GM21529 (cell line): Measurements from ENCODE around the gene KLHDC4.
"Not testable (repeated sequence)": the region's sequence is repeated elsewhere in the genome, so short reads cannot be mapped to it uniquely, and the experiment has no call there.

Source experiments
- ATAC-seq: cut with Tn5 transposase; IDR thresholded peaks from one replicate; pipeline ENCODE4 v1.9.1; 2021; ENCODE audit not compliant: unreplicated experiment

Gene KLHDC4

DNA sequence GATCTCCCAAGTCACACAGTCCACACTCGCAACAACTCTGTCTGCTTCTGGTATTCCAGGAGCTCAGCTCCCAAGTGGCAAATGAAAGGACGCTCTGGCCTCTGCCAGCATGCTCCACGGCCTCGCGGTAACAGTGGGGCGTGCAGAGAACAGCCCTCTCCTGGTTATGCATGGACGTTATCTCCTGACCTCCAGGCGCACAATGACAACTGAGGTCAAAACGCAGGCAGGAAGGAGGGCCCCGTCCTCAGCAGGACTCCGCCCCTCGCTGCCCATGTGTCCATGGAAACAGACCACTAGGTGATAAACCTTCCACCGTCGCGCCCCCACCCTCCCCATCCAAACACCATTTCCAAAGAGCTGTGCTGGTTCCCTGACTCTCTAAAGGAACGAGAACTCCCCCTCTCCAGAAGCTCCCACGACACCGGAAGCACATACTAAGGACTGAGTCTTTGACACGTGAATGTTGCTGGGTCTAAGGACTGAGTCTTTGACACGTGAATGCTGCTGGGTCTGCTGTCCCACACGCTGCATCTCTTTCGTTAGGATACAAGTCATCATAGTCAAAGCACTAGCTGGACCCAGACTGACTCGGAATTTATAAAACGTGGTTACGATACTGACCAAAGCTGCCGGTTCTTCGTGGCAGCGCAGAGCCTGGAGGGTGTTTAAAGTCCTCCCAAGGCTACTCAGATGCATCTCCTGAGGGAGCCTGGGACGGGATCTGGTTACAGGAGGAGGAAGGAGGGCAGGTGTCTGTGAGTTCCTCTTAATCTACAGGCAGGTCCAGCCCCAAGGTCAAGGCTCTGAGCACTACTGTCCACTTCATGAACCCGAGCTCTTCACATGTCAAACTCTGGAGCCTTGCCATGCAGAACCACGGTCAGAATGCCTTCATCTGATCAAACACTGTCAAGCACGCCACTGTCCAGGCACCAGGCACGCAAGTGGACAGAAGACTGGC is 43.9 kb downstream of the KLHDC4 start:
- ATAC-seq = no peak

DNA sequence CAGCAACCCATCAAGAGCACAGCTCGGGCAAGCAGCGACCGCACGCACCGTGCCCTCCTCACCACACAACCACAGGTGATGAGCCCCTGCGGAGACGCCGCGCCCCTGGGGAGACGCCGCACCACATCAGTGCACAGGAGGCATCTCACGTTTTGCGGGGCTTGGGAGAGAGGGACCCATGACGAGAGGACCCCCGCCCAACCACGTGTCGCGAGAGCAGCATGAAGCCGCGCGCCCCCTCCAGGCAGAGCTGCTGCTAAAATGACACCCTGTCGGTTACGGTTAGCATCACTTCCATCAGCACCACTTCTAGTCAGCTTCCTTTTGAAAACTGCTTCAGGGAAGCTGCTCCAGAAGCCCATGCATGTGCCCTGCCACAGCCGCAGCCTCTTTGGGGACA is 45.3 kb downstream of the KLHDC4 start:
- ATAC-seq = no peak

DNA sequence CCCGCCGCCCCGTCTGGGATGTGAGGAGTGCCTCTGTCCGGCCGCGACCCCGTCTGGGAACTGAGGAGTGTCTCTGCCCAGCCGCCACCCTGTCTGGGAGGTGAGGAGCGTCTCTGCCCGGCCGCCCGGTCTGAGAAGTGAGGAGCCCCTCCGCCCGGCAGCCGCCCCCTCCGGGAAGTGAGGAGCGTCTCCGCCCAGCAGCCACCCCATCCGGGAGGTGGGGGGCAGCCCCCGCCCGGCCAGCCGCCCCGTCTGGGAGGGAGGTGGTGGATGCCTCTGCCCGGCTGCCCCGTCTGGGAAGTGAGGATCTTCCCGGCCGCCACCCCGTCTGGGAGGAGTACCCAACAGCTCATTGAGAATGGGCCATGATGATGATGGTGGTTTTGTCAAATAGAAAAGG is 47.0 kb downstream of the KLHDC4 start:
- not testable (repeated sequence) for ATAC-seq

DNA sequence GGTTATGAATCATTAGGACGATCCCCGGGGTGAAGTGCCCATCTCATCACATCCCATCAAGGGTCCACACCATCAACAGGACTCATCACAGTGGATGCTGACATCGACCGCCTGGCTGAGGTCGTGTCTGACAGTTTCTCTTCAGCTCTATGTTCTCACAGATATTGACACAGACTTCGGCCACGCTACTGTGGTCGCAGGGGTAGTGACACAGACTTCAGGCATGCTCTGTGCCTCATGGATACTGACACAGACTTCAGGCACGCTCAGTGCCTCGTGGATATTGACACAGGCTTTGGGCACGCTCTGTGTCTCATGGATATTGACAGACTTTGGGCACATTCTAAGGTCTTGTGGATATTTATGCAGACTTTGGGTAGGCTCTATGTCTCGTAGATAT is 50.1 kb downstream of the KLHDC4 start:
- no peak for ATAC-seq

DNA sequence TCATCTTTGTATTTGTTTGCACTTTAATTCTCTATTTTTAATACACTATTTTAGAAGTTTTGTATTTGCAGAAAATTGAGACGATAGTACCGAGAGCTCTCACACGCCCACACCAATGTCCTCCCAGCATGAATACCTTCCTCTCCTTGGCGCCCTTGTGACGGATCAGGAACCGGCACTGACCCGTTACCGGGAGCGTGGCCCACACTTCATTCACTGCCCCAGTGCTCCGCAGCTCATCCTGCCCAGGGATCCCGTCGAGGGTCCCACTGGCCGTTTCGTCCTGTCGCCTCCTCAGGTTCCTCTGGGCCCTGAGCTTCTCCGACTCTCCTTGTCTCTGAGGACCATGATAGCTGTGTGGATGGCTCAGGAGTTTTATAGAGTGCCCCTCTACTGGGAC is 50.6 kb downstream of the KLHDC4 start:
- no peak for ATAC-seq

DNA sequence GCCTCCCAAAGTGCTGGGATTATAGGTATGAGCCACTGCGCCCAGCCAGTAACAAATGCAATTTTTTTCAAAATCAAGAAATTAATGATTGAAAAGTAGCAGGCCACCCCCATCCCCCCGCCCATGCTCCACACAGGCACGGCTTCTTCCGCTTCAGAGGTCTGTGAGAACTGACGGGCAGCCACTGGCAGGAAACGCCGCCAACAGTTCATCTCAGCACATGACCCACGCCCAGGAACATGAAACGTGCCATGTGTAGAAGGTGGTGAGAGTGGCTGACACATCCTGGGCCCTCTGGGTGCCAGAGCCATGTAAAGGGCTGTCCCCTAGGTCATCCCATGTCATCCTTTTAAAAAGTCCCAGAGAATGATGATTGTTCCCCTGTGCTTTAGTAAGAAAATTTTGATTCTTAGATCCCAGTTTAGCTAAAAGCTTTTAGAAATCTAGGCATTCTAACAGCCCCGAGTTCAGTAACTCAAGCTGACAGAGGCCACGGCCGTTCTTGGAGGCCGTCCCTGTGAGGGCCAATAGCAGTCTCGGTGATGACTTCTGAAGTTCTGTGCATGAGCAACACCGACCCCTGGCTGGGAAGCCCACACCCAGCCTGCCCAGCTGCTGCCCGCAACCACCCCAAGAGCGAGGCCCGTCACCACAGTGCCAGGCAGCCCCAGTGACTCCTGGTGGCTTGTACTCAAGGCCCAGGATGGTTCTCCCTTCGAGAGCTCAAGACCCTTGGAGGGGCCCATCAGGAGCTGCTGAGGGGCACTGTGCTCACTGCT is 52.1 kb downstream of the KLHDC4 start:
- ATAC-seq = no peak

DNA sequence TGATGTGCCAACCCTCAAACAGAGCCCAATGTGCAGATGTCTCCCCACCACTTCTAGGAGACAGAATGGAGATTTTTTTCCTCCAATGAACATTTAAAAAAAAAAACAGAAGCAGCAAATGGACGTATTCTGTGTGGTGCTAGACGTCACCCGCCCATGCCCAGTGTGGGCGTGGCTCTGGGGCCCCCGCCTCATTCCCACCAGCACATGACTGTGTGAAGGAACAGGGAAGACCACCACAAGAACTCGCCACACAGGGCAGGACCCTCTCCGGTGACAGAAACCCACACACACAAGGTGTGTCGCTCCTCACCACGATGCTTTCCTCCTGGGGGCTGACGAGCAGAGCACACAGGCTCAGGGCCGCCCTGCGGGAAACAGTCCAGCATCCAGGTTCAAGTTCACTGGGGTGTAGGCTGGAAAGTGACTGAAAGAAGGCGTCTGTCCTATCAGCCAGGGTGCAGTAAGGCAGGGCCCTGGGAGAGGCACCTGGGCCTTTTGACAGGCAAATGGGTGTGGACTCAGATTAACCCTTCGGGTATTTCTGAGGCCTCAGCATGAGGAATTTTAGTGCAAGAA is 53.5 kb downstream of the KLHDC4 start:
- ATAC-seq = no peak

DNA sequence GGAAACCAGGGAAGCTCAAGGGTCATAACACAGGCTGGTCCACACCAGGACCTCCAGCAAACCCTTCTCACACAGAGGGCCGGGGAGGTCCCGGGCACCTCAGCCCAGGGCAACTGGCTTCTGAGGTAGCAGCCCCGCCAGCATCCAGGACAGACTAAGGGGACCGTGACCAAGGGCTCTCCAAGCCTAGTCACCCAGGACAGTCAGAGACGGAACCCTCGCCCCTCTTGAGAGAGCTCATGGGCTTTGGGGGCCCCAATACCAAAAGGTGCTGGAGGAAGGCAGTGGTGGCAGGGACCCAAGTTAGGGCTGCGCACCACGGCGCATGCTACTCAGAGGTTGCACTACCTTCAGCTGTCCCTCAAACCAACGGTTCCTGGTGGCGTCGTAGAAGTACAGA is 54.9 kb downstream of the KLHDC4 start:
- ATAC-seq = no peak

DNA sequence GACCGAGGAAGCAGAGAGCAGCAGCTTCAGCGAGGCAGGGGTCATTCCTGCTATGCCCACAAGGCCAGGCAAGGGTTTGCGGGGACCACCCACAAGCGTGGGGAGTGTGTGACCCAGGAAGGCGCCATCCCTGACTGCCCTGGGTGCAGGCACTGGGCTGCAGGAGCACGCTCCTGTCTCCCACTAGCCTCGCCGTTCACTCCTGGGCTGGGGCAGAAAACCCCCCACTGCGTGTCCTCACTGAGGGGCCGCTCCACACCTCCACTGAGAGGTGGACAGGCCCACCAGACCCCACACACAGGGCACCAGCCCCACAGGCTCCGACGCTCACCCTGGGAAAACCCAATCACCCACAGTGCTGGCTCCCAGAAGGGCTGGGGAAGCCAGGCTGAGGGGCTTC is 56.1 kb downstream of the KLHDC4 start:
- no peak for ATAC-seq

DNA sequence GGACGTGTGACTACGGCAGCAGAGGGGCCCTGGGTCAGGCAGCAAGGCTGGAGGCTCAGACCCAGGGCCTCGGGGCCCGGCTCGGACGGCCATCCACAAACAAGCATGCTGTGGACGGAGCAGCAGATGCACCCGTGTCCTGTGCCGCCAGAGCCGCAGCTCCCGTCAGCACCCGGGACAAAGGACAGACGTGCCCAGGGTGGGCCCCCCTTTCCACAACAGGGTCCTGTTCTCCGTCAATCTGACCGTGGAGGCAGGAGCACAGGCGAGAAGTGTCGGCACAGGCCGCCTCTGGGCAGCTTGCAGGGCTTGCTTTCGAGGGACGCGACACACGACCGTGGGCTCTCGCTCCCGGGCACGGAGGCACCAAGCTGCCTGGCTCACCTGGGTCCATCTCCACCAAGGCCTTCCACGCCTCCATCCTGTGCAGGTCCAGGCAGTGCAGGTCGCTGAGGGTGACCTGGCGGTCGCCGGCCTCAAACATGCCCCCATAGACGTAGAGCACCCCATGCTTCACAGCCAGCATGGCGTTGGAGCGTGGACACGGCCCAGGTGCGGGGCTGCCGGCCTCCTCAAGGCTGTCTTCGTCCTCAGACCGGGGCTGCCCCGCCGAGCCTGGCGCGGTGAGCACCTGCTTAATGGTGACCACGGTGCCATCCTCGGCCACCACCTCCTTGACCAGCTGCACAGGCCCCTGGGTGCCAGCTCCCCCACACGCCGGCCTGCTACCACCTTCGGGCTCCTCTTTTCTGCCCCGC is 56.7 kb downstream of the KLHDC4 start:
- no peak for ATAC-seq

DNA sequence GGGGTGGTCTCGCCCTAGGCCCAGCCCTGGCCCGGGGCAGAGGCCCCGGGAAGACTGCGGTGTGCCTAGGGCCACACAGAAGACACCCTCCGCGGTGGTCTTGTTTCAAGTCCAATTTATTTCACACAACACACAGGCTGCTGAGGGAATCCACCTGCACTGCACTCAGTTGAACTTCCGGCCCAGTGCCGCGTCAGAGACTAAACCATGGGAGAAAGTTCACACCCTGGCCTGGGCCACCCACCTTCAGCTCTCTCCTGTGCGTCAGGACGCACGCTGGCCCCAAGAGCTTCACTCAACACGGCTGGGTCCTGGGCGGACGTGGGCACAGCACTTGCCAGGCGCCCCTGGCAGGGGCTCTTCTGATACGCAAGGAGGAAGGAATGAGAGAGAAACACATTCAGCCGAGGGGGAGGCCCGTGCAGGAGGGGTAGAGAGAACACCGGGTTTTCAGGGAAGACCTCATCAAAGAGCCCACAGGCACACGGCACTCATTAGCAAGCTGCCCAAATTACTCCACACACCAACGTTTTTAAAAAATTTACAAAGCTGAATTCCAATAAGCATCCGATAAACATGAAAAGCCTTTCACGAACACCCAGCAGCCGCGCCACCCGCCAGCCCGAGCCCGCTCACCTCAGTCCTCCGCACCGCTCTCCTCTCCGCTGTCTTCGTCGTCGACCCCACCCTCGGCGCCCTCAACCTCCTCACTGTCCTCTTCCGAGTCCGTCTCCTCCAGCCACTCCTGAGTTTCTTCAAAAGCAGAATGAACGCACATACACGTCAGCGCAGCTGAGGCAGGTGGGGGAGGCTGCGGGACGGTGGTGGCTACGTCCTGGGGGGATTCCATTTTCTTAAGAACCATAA is 57.8 kb downstream of the KLHDC4 start:
- no peak for ATAC-seq

DNA sequence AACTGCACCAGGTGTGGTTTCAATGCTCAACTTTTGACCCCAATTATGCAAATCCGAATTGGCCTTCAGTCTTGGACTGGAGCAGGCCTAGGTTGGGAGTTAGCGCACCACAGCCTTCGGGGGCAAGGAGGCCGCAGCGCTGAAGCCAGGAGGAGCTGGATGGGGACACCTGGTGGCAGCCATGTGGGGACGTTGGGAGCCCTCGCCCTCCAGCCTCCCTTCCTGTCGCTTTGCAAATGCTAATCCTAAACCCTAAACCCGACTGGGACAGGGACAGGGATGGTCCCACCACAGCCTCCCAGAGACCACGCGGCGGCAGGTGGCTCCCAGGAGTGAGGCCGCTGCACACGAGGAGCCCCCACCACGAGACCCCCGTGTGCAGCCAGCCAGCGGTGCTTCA is 58.7 kb downstream of the KLHDC4 start:
- ATAC-seq = no peak

DNA sequence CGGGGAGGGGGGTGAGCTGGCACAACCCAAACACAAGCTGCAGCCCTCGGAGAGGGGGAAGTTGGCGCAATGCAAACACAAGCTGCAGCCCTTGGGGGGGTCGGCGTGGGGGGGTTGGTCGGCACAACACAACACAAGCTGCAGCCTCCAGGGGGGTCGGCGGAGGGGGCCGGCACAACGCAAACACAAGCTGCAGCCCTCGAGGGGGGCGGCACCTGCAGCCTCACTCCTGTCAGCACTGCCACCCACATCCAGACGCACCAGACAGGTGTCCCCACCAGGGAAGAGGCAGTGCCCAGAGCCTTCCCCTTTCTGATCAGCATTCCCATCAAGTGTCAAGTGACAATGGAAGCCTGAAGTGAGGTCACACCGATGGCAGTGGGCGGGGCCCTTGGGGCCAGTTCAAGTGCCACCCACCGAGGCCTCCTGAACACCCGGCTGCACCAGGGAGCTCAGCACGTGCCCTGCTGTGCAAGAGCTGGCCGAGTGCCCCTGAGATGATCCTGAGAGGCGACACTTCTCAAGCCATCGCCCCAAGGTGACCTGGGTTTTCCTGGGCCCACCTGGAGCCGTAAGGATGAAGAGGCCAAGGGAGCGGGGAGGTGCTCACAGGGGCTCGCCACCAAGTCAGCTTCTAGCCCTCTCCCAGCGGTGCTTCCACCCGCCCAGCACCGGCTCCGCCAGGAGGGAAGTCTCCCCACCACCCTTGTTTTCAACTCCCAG is 59.3 kb downstream of the KLHDC4 start:
- no peak for ATAC-seq

DNA sequence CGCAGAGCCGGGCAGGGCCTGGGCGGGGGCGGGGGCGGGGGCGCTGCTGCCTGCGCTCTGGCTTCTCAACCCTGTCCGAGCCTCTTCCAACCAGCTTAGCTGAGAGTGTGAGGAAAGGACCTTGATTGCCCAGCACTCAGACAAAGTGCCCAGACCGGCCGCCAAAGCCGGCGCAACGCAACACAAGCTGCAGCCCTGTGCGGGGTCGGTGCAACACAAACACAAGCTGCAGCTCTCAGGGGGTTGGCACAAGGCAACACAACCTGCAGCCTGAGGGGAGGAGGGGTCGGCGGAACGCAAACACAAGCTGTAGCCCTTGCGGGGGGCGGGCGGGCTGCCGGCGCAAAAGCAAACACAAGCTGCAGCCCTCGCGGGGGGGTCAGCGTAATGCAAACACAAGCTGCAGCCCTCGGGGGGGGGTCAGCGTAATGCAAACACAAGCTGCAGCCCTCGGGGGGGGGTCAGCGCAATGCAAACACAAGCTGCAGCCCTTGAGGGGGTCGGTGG is 60.0 kb downstream of the KLHDC4 start:
- ATAC-seq = no peak

DNA sequence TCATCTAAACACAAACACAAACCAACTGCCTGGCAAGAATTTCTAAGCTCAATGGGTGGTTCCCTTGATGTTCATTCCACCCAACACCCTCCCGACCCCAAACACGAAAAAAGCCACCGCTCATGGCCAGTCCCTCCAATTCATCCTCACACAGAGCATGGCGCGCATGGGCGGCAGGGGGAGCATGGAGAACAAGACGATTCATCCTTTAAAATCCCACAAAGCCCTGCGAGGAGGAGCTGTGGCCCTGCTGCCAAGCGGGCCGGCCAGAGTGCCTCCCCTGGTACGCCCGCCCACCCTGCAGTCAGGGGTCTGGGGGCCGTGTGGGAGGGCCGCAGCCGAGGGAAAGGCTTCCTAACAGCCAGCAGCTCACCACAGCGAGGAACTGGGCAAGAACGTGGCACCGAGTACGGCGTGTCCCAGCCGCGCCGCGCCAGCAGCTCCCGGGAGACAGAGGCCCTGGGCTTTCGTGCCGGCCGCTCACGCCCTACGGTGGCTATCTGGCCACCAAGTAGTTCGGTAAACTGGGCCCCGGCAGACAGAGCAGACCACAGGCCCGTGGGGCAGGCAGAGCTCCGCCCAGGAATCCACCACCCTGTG is 60.9 kb downstream of the KLHDC4 start:
- ATAC-seq = no peak

DNA sequence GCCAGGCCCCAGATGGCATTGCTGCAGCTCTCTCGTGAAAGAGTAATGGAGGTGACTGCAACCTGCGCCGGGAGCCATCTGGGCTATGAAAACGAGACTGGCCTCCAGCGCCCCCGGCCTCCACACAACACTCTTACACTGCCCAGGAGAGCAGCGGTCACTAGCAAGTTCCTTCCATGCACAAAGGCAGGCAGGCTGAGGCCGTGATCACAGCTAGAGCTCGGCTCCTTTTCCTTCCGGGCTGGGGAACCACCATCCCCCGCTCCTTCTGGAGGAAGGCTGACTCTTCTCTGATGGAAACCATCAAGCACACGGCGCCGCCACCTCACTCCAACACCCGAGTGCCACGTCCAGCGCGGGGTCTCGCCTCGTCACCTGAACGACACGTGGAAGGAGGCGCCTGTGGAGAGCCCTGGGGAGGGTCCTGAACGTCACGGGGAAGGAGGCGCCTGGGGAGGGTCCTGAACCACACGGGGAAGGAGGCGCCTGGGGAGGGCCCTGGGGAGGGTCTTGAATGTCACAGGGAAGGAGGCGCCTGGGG is 61.9 kb downstream of the KLHDC4 start:
- ATAC-seq = no peak

DNA sequence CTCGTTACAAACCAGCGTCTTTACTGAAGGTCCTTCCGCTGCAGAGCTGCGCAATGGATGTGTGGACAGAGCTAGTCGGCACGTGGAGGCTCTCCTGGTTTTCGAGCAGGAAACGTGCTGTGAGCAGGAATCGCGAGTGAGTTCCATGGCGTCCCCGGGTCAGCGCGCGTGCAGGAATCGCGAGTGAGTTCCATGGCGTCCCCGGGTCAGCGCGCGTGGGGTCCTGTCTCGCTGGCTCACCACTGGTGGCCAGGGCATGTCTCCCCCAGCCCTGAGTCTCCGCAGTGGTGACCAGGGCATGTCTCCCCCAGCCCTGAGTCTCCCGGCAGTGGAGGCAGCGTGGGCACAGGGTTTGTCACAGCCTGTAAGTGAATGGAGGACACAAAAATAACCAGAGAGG is 62.7 kb downstream of the KLHDC4 start:
- ATAC-seq = no peak

DNA sequence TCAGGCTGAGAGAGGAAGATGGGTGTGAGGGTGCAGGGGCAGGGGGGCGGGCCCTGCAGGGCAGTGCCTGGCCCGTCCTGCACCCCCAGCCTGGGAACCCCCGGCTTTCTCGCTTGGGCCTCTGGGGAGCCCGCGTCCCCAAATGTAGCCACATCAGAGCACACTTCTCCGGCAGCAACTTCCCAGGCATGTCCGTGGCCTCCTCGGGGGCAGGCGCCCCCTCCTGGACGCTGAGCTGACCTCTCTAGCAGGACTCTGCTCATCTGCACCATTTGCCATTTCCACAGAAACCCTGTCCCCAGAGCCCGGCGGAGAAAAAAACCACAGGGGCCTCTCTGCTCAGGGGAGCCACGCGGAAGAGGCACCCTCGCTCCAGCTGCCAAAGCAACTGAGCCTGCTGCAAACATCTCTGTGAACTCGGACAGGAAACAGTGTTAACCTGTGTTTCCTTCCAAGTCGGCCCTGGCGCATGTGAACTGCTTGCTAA is 63.4 kb downstream of the KLHDC4 start:
- peak; percentile 58 for ATAC-seq
